Measurements from ENCODE around the gene BABAM2. TPM values are rescaled to one million over a fixed set of nuclear protein-coding genes. Genes with fewer than 3 reads are reported as not detected.
A peak's percentile ranks its signal among the peaks of the same experiment; 100 is the strongest.

BABAM2 gene
- total RNA-seq, 4 donors from 2014 or later = 33.3 to 48.9 (median 37.9) TPM

DNA sequence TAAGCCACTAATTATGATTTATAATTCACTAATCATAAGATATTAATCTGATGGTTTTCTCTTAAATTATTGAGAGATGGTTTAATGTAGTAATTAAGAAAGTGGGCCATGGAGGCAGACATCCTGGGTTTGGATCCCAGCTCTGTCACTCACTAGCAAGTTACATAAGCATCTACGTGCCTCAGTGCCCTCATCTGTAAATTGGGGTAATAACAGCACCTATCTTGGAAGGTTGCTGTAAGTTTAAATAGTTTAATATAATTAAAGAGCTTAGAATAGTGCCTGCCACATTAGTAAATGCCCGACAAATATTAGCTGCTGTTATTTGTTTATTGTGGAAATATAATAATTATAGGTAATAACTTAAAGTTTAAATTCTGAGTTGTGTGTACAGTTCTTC, 30.9 kb downstream of the BABAM2 start:
- Histone ChIP-seq H3K27me3 (no peaks in the 10 kb centered on the region), H3K27ac (no peak overlapping the region), H3K4me3 (no peak overlapping the region), H3K36me3 (no peaks in the 10 kb centered on the region), H3K4me1 (peaks cover 0 to 35% (median 18%) of the 10 kb centered on the region in 4 donors), H3K9me3 (no peaks in the 10 kb centered on the region)
- WGBS, 2 donors (ENCODE audit: low coverage in 1 of 2) = 97 to 100% methylated on average over 1 to 2 of the region's 2 CpGs
- no peak for DNase-seq
- intact Hi-C loops (cut with DNase I; ENCODE audit: low total_unique reads) = no loop called here
- in situ Hi-C loops (cut with MboI; ENCODE audit: low pct_ligation_motif_present in 1 of 4, low pct_unique_long_range_greater_than_20kb in 1 of 4, low sequenced_read_pairs in 3 of 4) = no loop called here
- no peak for TF ChIP-seq POLR2AphosphoS5 (IDR thresholded peaks at IDR 0.05)
- TF ChIP-seq, protein P1, sequence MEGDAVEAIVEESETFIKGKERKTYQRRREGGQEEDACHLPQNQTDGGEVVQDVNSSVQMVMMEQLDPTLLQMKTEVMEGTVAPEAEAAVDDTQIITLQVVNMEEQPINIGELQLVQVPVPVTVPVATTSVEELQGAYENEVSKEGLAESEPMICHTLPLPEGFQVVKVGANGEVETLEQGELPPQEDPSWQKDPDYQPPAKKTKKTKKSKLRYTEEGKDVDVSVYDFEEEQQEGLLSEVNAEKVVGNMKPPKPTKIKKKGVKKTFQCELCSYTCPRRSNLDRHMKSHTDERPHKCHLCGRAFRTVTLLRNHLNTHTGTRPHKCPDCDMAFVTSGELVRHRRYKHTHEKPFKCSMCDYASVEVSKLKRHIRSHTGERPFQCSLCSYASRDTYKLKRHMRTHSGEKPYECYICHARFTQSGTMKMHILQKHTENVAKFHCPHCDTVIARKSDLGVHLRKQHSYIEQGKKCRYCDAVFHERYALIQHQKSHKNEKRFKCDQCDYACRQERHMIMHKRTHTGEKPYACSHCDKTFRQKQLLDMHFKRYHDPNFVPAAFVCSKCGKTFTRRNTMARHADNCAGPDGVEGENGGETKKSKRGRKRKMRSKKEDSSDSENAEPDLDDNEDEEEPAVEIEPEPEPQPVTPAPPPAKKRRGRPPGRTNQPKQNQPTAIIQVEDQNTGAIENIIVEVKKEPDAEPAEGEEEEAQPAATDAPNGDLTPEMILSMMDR (IDR thresholded peaks at IDR 0.05) = no peak
- TF ChIP-seq POLR2A (IDR thresholded peaks at IDR 0.05) = no peak
- no peak for TF ChIP-seq EP300 (IDR thresholded peaks at IDR 0.05; ENCODE audit: low read depth)

DNA sequence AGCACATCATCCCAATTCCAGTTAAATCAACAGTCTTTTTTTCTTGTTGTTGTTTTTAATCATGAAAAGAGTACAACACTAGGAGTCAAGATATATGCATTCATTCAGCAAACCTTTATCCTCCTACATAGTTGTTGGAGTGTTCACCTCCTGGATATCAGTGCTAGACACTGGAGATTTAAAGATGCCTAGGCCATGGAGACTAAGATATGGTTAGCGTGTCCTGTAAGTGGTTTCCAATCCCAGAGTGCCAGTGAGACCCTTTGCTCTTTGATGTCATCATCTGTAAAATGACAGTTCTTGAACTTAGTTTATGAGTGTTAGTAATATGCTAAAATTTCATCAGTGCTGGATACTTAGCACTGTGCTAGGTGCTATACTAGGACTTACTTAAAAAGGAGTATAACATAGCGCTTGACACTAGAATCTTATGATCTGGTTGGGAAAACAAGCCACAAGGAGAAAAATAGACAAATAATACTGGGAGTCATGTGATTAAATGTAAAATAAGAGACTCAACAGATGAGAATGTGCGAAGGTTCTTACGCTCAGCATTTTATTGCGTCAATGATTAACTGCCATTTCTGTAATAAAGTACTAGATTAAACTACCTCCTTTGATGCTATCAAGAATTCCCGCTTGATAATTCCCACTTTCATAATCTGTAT, 31.5 kb downstream of the BABAM2 start:
- Histone ChIP-seq H3K27me3 (no peaks in the 10 kb centered on the region), H3K9me3 (no peaks in the 10 kb centered on the region), H3K27ac (peak overlapping the region in 2 of 4 donors; percentile 10 to 35), H3K4me3 (no peak overlapping the region), H3K36me3 (no peaks in the 10 kb centered on the region), H3K4me1 (peaks cover 0 to 32% (median 17%) of the 10 kb centered on the region in 4 donors)
- 50 to 70% methylated on average over 6 of the region's 6 CpGs for WGBS, 2 donors (ENCODE audit: low coverage in 1 of 2)
- TF ChIP-seq EP300 (IDR thresholded peaks at IDR 0.05; ENCODE audit: low read depth) (no peak), POLR2A (IDR thresholded peaks at IDR 0.05) (no peak), POLR2AphosphoS5 (IDR thresholded peaks at IDR 0.05) (no peak)
- TF ChIP-seq, protein P1 (IDR thresholded peaks at IDR 0.05) = no peak
- in situ Hi-C loops (cut with MboI; ENCODE audit: low pct_ligation_motif_present in 1 of 4, low pct_unique_long_range_greater_than_20kb in 1 of 4, low sequenced_read_pairs in 3 of 4) = no loop called here
- no peak for DNase-seq
- intact Hi-C loops (cut with DNase I; ENCODE audit: low total_unique reads) = no loop called here

DNA sequence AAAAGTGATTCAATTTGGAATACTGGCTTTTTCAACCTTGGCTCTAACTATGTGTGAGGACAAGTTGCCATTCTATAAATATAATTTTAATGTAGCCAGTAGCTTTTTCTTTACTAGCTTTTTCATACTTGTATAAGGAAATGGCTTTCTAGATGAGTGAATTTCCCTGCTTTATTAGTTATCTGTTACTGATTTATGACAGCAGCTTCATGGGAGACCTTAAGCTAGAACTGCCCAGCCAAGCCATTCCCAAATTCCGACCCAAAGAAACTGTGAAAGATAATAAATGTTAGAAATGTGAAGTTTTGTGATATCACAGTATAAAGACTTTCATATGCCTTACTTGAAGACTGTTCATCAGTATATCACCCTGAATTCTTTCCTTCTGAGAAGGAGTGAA, 32.3 kb downstream of the BABAM2 start:
- intact Hi-C loops (cut with DNase I; ENCODE audit: low total_unique reads) (no loop called here), in situ Hi-C loops (cut with MboI; ENCODE audit: low pct_ligation_motif_present in 1 of 4, low pct_unique_long_range_greater_than_20kb in 1 of 4, low sequenced_read_pairs in 3 of 4) (no loop called here)
- DNase-seq = no peak
- Histone ChIP-seq H3K27me3 (no peaks in the 10 kb centered on the region), H3K9me3 (no peaks in the 10 kb centered on the region), H3K36me3 (no peaks in the 10 kb centered on the region), H3K4me3 (no peak overlapping the region), H3K4me1 (peaks cover 0 to 32% (median 17%) of the 10 kb centered on the region in 4 donors), H3K27ac (peak overlapping the region in 2 of 4 donors; percentile 7 to 35)
- no peak for TF ChIP-seq POLR2A (IDR thresholded peaks at IDR 0.05)
- TF ChIP-seq, protein P1 (IDR thresholded peaks at IDR 0.05) = no peak
- TF ChIP-seq EP300 (IDR thresholded peaks at IDR 0.05; ENCODE audit: low read depth) = no peak
- no peak for TF ChIP-seq POLR2AphosphoS5 (IDR thresholded peaks at IDR 0.05)
- WGBS, 2 donors (ENCODE audit: low coverage in 1 of 2) = 56 to 70% methylated on average over 1 of the region's 1 CpG

DNA sequence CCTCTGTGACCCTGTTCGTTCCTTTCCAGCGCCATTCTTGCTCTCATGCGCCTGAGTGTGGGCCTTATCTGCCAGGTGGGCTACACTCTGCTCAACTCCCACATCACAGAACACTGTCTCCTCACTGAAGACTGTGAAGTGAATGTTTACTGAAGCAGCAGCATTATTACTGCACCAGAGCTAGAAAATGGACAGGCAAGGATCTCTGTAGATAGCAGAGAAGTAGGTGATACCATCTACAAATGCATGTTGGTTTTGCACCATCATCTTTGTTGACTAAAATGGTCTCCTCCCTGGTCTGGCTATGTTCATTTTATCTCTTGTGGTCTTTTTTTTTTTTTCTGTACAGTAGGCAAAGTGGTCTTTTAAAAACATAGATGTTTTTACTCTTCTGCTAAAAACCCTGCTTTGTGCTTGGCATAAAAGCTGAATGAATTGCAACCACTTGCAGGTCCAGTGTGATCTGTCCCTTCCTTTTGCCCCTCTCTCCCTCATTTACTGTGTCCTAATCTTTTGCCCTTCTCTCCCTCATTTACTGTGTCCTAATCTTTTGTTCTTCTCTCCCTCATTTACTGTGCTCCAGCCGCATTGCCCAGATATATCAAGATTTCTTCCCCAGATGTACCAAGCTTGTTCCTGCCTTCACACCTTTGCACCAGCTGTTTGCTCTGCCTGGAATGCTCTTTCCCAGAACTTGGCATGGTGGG, 35.4 kb downstream of the BABAM2 start:
- in situ Hi-C loops (cut with MboI; ENCODE audit: low pct_ligation_motif_present in 1 of 4, low pct_unique_long_range_greater_than_20kb in 1 of 4, low sequenced_read_pairs in 3 of 4) = no loop called here
- H3K27ac ChIP-seq = no peak overlapping the region
- no peak overlapping the region for H3K4me3 ChIP-seq
- peaks cover 11 to 42% (median 28%) of the 10 kb centered on the region in 4 donors for H3K4me1 ChIP-seq
- H3K36me3 ChIP-seq = no peaks in the 10 kb centered on the region
- no peaks in the 10 kb centered on the region for H3K27me3 ChIP-seq
- 89 to 98% methylated on average over 1 to 4 of the region's 4 CpGs for WGBS, 2 donors (ENCODE audit: low coverage in 1 of 2)
- TF ChIP-seq EP300 (IDR thresholded peaks at IDR 0.05; ENCODE audit: low read depth) (no peak), POLR2AphosphoS5 (IDR thresholded peaks at IDR 0.05) (no peak), POLR2A (IDR thresholded peaks at IDR 0.05) (no peak)
- TF ChIP-seq, protein P1 (IDR thresholded peaks at IDR 0.05) = no peak
- DNase-seq = no peak
- H3K9me3 ChIP-seq = no peaks in the 10 kb centered on the region
- intact Hi-C loops (cut with DNase I; ENCODE audit: low total_unique reads) = no loop called here

Measured in transverse colon (tissue), 4 donors.